Stimulated activated CD4-positive, alpha-beta T cell treated with anti-CD3 and anti-CD28 coated beads, Interleukin-2, amount 100 ng/mL, for 4 hours (primary cell): ENCODE measurements around the gene TECRL.

Experiments used
- DNase-seq: peaks from one replicate; pipeline ENCODE4 v3.0.0-alpha.2; 2020; ENCODE audit warnings: low read depth

TECRL gene

GRCh38 chr4:64326507-64326906 is 82.7 kb downstream of the TECRL start:
- DNase-seq: no peak

DNA sequence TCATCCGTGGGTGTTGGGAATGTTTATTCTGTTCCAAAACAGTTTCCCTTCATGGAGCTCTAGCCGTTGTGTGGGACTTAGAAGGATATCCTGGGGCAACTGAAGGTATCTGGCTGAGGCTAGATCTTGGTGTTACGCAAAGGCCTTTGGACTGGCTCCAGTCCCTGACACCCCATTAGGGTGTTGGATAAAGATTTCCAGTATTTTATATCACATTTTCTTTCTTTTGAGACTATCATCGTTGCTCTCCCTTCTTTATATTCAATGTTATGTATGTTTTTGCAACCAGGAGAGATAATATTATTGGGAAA is 103.0 kb downstream of the TECRL start:
- no peak for DNase-seq

DNA sequence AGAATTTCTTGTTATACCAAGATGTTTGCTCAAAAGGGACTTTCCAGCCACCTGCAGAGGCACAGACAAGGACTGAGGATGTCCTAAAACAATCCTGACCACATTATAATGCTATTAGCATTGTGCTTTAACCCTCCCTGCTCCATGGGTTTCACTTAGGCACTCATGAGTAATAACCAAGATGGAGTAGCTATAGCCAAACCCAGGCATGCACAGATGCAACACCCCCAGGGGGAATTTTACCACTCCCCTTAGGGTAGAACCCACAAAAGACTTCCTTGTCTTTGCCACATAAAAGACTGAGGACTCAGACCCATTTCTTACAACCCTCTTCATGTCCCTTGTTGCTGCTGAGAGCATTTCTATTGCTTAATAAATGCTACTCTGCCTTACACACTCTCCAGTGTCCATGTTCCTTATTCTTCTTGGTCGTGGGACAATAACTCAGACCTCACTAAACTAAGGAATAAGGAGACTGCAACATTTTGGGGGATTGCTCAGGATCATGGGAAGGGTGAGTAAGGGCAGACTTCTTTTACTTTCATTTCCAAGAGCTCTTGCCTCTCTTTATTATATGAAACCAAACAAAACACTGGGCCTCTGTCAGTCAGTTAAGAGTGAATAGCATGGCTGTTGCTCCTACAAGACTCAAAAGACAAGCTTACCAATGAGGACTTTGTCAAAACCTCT is 103.5 kb downstream of the TECRL start:
- DNase-seq: no peak

DNA sequence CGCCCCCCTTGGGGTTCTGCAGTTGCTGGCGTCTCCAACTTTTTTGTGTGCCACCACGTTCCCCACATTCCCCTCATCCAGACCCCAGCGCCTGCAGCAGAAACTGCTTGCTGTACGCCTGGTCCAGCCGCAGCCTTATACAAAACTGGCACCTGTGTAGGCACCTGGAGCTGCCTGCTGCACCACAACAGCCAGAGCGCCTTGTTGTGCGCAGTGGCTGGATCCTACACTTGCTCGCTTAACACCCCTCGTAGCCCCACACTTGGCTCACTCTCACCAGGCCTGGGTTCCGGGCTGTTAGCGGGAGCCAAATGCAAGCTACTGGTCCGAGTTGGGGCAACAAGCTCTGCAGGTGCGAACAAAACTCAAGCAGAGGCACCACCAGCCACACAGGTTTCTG is 136.8 kb downstream of the TECRL start:
- no peak for DNase-seq

DNA sequence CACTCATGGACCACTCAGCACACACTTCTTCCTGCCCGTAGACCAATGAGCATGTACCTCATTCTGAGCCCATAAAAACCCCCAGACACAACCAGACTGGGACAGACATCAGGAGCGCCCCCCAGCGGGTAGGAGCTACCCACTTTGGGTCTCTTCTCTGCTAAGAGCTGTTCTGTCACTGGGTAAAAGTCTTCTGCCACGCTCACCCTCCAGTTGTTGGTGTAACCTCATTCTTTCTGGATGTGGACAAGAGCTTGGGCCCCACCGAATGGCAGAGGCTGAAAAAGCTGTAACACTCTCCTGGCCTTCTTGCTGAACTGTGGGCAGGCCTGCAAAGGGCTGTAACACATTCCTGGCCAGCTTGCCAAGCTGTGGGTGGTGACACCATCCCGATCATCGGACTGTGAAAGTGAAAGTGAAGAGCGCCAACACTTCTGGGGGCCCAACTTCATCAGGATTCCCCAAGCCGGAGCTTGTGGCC is 137.6 kb downstream of the TECRL start:
- no peak for DNase-seq

DNA sequence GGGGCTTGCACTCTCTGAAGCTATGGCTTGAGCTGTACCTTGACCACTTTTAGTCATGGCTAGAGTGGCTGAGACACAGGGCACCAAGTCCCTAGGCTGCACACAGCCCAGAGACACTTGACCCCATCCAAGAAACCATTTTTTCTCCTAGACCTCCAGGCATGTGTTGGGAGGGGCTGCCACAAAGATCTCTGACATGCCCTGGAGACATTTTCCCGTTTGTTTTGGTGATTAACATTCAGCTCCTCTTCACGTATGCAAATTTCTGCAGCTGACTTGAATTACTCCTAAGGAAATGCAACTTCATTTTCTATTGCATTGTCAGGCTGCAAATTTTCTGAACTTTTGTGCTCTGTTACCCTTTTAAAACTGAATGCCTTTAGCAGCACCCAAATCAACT is 142.6 kb downstream of the TECRL start:
- DNase-seq: no peak

- DNase-seq: no peak
These were observed 143.0 kb downstream of the TECRL start for GRCh38 chr4:64266263-64266662.

GRCh38 chr4:64251781-64252180 is 157.5 kb downstream of the TECRL start:
- no peak for DNase-seq

DNA sequence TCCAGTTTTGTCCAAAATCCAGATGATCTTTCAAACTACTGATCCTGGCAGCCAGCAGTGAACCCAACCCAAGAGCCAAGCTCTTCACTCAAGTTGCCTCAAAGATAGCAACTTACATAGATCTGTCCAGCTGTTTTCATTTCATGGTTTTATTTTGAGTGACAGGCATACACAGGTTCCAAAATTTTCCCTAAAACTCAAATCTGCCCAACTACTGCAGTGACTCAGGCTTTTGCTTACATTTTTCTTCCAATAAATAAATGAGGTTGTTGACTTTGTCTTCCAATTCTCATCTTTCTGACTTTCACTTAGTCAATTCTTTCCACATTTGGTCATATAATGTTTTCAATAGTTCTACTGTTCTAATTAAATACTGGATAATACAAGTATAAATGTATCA is 158.8 kb downstream of the TECRL start:
- DNase-seq: no peak

DNA sequence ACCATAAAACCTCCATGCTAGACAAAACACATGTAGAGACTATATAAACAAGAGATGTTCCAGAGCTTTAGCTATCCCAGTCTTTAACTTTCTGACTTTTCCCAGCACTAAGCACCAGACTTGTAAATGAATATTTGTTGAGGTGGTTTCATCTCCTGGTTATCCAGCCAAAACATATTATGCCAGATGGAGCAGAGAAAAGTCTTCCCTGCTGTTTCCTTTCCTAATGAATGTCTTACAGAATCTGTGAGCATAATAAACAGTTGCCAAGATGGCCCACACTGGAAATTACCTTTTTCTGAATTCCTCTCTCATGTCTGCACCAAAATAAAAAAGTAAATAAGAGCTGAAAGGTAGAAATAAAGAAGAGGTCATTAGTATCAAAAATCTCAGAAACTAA is 159.2 kb downstream of the TECRL start:
- no peak for DNase-seq

DNA sequence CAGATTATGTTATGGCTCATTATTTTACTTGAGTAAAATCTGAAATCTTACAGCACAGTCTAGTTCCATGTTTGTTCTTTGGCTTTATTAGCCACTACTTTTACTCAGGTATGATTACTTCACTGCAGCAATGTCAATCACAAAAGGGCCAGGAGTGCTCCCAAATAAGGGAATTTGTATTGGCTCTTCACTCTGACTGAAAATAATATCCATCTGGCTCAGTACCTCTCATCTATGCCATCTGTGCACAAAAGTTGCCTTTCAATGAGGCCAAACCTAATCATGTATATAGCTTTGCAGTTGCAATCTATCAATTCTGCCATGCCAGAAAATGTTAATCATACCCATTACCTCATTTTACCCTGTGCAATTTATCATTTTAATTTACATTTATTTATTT is 161.1 kb downstream of the TECRL start:
- no peak for DNase-seq

GRCh38 chr4:64230709-64231310 is 178.4 kb downstream of the TECRL start:
- DNase-seq: no peak
